ENCODE data around the gene ZSCAN20. TPM values are rescaled to one million over a fixed set of nuclear protein-coding genes. Genes with fewer than 3 reads are reported as not detected.

Gene ZSCAN20
- total RNA-seq, 1 experiment from 2014 or later: 9.0 TPM

GRCh38 chr1:33466159-33466558 is 6.3 kb upstream of the ZSCAN20 start:
- CTCF ChIA-PET: no interaction called here
- no TSS peak for BruUV-seq (replicated peaks)
- intact Hi-C loops (cut with micrococcal nuclease): no loop called here

DNA sequence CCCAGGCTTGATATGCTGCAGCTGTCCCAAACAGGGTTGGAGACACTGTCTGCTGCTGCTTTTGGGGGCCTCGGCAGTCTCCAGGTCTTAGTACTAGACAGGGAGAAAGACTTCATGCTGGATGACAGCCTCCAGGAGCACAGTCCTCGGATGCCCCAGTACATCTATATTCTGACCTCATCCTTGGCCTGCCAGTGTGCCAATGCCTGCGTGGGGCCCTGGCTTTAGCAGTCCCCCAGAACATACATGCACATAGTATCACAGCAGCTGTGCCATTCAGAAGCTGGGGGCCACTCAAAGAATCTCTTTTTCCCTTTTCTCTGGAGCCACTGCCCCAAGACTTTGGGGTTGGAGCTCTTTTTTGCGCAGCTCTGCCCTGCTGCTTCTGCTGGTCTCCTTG is 4.4 kb upstream of the ZSCAN20 start:
- no TSS peak for BruUV-seq (replicated peaks)
- H3K4me2 ChIP-seq (ENCODE audit: low read length): no peak overlapping the region
- no peak for TF ChIP-seq FOSL1 (IDR thresholded peaks at IDR 0.05; ENCODE audit: low read depth)
- TF ChIP-seq, protein P1, sequence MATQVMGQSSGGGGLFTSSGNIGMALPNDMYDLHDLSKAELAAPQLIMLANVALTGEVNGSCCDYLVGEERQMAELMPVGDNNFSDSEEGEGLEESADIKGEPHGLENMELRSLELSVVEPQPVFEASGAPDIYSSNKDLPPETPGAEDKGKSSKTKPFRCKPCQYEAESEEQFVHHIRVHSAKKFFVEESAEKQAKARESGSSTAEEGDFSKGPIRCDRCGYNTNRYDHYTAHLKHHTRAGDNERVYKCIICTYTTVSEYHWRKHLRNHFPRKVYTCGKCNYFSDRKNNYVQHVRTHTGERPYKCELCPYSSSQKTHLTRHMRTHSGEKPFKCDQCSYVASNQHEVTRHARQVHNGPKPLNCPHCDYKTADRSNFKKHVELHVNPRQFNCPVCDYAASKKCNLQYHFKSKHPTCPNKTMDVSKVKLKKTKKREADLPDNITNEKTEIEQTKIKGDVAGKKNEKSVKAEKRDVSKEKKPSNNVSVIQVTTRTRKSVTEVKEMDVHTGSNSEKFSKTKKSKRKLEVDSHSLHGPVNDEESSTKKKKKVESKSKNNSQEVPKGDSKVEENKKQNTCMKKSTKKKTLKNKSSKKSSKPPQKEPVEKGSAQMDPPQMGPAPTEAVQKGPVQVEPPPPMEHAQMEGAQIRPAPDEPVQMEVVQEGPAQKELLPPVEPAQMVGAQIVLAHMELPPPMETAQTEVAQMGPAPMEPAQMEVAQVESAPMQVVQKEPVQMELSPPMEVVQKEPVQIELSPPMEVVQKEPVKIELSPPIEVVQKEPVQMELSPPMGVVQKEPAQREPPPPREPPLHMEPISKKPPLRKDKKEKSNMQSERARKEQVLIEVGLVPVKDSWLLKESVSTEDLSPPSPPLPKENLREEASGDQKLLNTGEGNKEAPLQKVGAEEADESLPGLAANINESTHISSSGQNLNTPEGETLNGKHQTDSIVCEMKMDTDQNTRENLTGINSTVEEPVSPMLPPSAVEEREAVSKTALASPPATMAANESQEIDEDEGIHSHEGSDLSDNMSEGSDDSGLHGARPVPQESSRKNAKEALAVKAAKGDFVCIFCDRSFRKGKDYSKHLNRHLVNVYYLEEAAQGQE (IDR thresholded peaks at IDR 0.05; ENCODE audit: low read depth): no peak
- TF ChIP-seq TCF7L2 (IDR thresholded peaks at IDR 0.05; ENCODE audit: borderline replicate concordance, extremely low read depth, insufficient read depth, insufficient read length): no peak
- TF ChIP-seq EGR1 (IDR thresholded peaks at IDR 0.05; ENCODE audit: low read depth): no peak
- no peak for TF ChIP-seq ZNF274 (IDR thresholded peaks at IDR 0.05; ENCODE audit: low read depth, low read length)
- TF ChIP-seq EZH2phosphoT487 (IDR thresholded peaks at IDR 0.05; ENCODE audit: borderline replicate concordance): no peak
- TF ChIP-seq SP1 (IDR thresholded peaks at IDR 0.05; ENCODE audit: low read depth): no peak
- no peak for TF ChIP-seq SRF (IDR thresholded peaks at IDR 0.05; ENCODE audit: low read depth)

More at GRCh38 chr1:33466159-33466558, 6.3 kb upstream of the ZSCAN20 start:
- no peaks in the 10 kb centered on the region for H4K20me1 ChIP-seq (ENCODE audit: insufficient read depth)
- H3K9me2 ChIP-seq (ENCODE audit: insufficient read depth): no peaks in the 10 kb centered on the region
- DNase-seq (ENCODE audit: low read depth, low spot score): no peak
- H2AFZ ChIP-seq (ENCODE audit: low read depth, low read length, poor library complexity, severe bottlenecking): no peak overlapping the region
- H3K4me2 ChIP-seq (ENCODE audit: low read length): no peak overlapping the region
- H3K9me3 ChIP-seq (ENCODE audit: control insufficient read depth in 1 of 2, insufficient read depth in 1 of 2, low read depth in 1 of 2, low read length in 2 of 2): no peaks in the 10 kb centered on the region
- no peak overlapping the region for H3K27ac ChIP-seq (ENCODE audit: low read depth, low read length)
- peaks cover 4 to 21% of the 10 kb centered on the region in 2 experiments; a peak in 3 of 4 replicates for H3K4me1 ChIP-seq (ENCODE audit: control insufficient read depth in 1 of 2, insufficient read depth in 2 of 2, low read length in 2 of 2)
- H3K4me3 ChIP-seq (replicated peaks in 1 of 2; ENCODE audit: low read depth in 1 of 2, low read length in 2 of 2): no peak overlapping the region
- no peaks in the 10 kb centered on the region for H3K79me2 ChIP-seq (ENCODE audit: insufficient read depth, low read length)
- H3K9ac ChIP-seq (ENCODE audit: low read length): no peak overlapping the region
- ChIA-PET RAD21 (ENCODE audit: low non-redundant PET in 1 of 2, low total read pairs in 2 of 2, uncharacterized antibody in 2 of 2, unreplicated experiment in 2 of 2) (no interaction called here), POLR2A (no interaction called here)
- ATAC-seq: no peak
- no peaks in the 10 kb centered on the region for H3K27me3 ChIP-seq (ENCODE audit: insufficient read depth, low read length)
- TF ChIP-seq ZFX (IDR thresholded peaks at IDR 0.05) (no peak), POLR2A (IDR thresholded peaks at IDR 0.05; ENCODE audit: borderline replicate concordance, extremely low read depth, insufficient read depth, insufficient read length) (no peak), SP1 (IDR thresholded peaks at IDR 0.05; ENCODE audit: low read depth) (no peak)
- TF ChIP-seq, protein P1 (IDR thresholded peaks at IDR 0.05; ENCODE audit: low read depth): no peak
- no peaks in the 10 kb centered on the region for H3K36me3 ChIP-seq (ENCODE audit: control insufficient read depth in 1 of 2, insufficient read depth in 2 of 2, low read length in 2 of 2)

More for the DNA sequence above, 4.4 kb upstream of the ZSCAN20 start:
- ATAC-seq (no peak), DNase-seq (ENCODE audit: low read depth, low spot score) (no peak)
- Histone ChIP-seq H3K27me3 (ENCODE audit: insufficient read depth, low read length) (no peaks in the 10 kb centered on the region), H2AFZ (ENCODE audit: low read depth, low read length, poor library complexity, severe bottlenecking) (no peak overlapping the region), H3K79me2 (ENCODE audit: insufficient read depth, low read length) (peaks cover 5% of the 10 kb centered on the region; the same call in 1 of the 2 replicates), H3K9ac (ENCODE audit: low read length) (no peak overlapping the region), H3K27ac (ENCODE audit: low read depth, low read length) (no peak overlapping the region; the same call in 1 of the 2 replicates), H3K36me3 (ENCODE audit: control insufficient read depth in 1 of 2, insufficient read depth in 2 of 2, low read length in 2 of 2) (no peaks in the 10 kb centered on the region), H3K4me3 (replicated peaks in 1 of 2; ENCODE audit: low read depth in 1 of 2, low read length in 2 of 2) (no peak overlapping the region), H3K4me1 (ENCODE audit: control insufficient read depth in 1 of 2, insufficient read depth in 2 of 2, low read length in 2 of 2) (peaks cover 6 to 33% of the 10 kb centered on the region in 2 experiments; a peak in 3 of 4 replicates), H3K9me3 (ENCODE audit: control insufficient read depth in 1 of 2, insufficient read depth in 1 of 2, low read depth in 1 of 2, low read length in 2 of 2) (no peaks in the 10 kb centered on the region), H4K20me1 (ENCODE audit: insufficient read depth) (no peaks in the 10 kb centered on the region), H3K9me2 (ENCODE audit: insufficient read depth) (no peaks in the 10 kb centered on the region)
- intact Hi-C loops (cut with micrococcal nuclease): no loop called here
- ChIA-PET CTCF (interaction anchor here (0.6 to 1.5 kb wide), 2 partner anchors 12 to 152 kb away, joined by 3 read pairs; no protein-coding TSS in a partner anchor), RAD21 (ENCODE audit: low non-redundant PET in 1 of 2, low total read pairs in 2 of 2, uncharacterized antibody in 2 of 2, unreplicated experiment in 2 of 2) (no interaction called here), POLR2A (no interaction called here)

Data from HCT116 (cell line).